H1 (cell line): ENCODE data around the gene KCTD16. TPM values are rescaled to one million over a fixed set of nuclear protein-coding genes. Genes with fewer than 3 reads are reported as not detected.
A peak's percentile ranks its signal among the peaks of the same experiment; 100 is the strongest.

Experiments used
- CHD7 ChIP-seq: fragments of 300-600 bp; sonication (generic); IDR thresholded peaks from 2 replicates; pipeline ENCODE4 v1.7.1; 2012; ENCODE audit warnings: low read length, moderate library complexity, mild to moderate bottlenecking, inconsistent platforms; ENCODE audit not compliant: insufficient replicate concordance
- NANOG ChIP-seq: IDR thresholded peaks from 2 replicates; pipeline ENCODE4 v1.6.1; 2011; ENCODE audit warnings: low read length, low read depth, mild to moderate bottlenecking, inconsistent platforms; ENCODE audit not compliant: insufficient read depth, poor library complexity, severe bottlenecking
- POU5F1 ChIP-seq: IDR thresholded peaks from 2 replicates; pipeline ENCODE4 v1.6.1; 2011; ENCODE audit warnings: low read depth, mild to moderate bottlenecking, low read length, moderate library complexity
- SAP30 ChIP-seq: fragments of 300-600 bp; sonication (generic); IDR thresholded peaks from 2 replicates; pipeline ENCODE4 v1.7.1; 2012; ENCODE audit warnings: low read length, moderate library complexity, mild to moderate bottlenecking, inconsistent platforms; ENCODE audit not compliant: insufficient read depth, insufficient replicate concordance
- SP1 ChIP-seq: IDR thresholded peaks from 2 replicates; pipeline ENCODE4 v1.6.1; 2011; ENCODE audit warnings: low read depth, low read length
- TCF12 ChIP-seq: IDR thresholded peaks from 2 replicates; pipeline ENCODE4 v1.6.1; 2011; ENCODE audit warnings: low read depth, mild to moderate bottlenecking, low read length
- polyA plus RNA-seq, 7 experiments: library from polyadenylated mRNA; depleted of rRNA in 3 of 7; stranded (reverse) in 5 of 7; unstranded in 2 of 7; fragments of >200 nt in 5 of 7; fragments of 200-250 nt in 2 of 7; gene quantifications; 1 replicate in 5 of 7; 2 replicates in 1 of 7; 4 replicates in 1 of 7; pipeline versions ENCODE4 v1.2.1 to v1.2.3, GENCODE V29; 2011 to 2013; ENCODE audit warnings: missing spikeins in 2 of 7, mixed read lengths in 2 of 7
- total RNA-seq: library from RNA; stranded (reverse); fragmentation: NEBNext Ultra II Directional; extraction: Animal tissue kit (Norgen Biotek cat#: 25700); gene quantifications from 2 replicates; pipeline ENCODE4 v1.2.1, GENCODE V29; 2021

KCTD16 gene
- total and polyA plus RNA-seq, 2 of the 8 experiments (the other 6 are each of a cell fraction or from before 2014, with no cell fraction given): 0.03 to 0.24 TPM

- TF ChIP-seq CHD7 (peak; percentile 95), POU5F1 (0 out of 2 replicates have a peak, but pooled peaks have one; percentile 49), NANOG (peak; percentile 67), TCF12 (peak; percentile 74; the same call in 1 of the 2 replicates), SAP30 (no peak), SP1 (peak; percentile 72)
These were observed 185.8 kb downstream of the KCTD16 start (continued) for GRCh38 chr5:144356489-144356888.
